HL-60 (cell line): ENCODE measurements around the gene PTPRD.

Experiments
- DNase-seq, 2 experiments: peaks; one replicate each; pipeline ENCODE4 v3.0.0-alpha.2; 2010 to 2020; ENCODE audit warnings: low read depth in 1 of 2, low spot score in 1 of 2
- H3K27ac ChIP-seq: fragments of 250-450 bp; sonication (Bioruptor Pico); replicated peaks from 2 replicates; pipeline ENCODE4 v1.5.1; 2020; ENCODE audit warnings: mild to moderate bottlenecking, moderate library complexity
- H3K27me3 ChIP-seq: fragments of 250-450 bp; sonication (Bioruptor Pico); 2 replicates; pipeline ENCODE4 v1.5.1; 2021; ENCODE audit warnings: mild to moderate bottlenecking, moderate library complexity; ENCODE audit not compliant: insufficient read depth, poor library complexity, severe bottlenecking
- H3K4me3 ChIP-seq: replicated peaks from 2 replicates; pipeline ENCODE4 v1.5.1; 2011; ENCODE audit warnings: mild to moderate bottlenecking, control low read depth, low read length; ENCODE audit not compliant: insufficient read depth
- GABPA ChIP-seq: IDR thresholded peaks from 2 replicates; pipeline ENCODE4 v1.6.1; 2012; ENCODE audit warnings: low read depth
- POLR2AphosphoS5 ChIP-seq: IDR thresholded peaks from 2 replicates; pipeline ENCODE4 v1.6.1; 2012; ENCODE audit warnings: low read depth
- SPI1 ChIP-seq: IDR thresholded peaks from 2 replicates; pipeline ENCODE4 v1.6.1; 2012; ENCODE audit warnings: low read depth, mild to moderate bottlenecking, borderline replicate concordance
- TF ChIP-seq, protein P1 (sequence below): IDR thresholded peaks from 2 replicates; pipeline ENCODE4 v1.6.1; 2012; ENCODE audit warnings: low read depth; ENCODE audit not compliant: insufficient replicate concordance
- TF ChIP-seq, protein P2 (sequence below): IDR thresholded peaks from one replicate; pipeline ENCODE4 v1.5.1; 2011; ENCODE audit warnings: low read length, control low read depth, inconsistent platforms; ENCODE audit not compliant: insufficient read depth

The PTPRD gene

DNA sequence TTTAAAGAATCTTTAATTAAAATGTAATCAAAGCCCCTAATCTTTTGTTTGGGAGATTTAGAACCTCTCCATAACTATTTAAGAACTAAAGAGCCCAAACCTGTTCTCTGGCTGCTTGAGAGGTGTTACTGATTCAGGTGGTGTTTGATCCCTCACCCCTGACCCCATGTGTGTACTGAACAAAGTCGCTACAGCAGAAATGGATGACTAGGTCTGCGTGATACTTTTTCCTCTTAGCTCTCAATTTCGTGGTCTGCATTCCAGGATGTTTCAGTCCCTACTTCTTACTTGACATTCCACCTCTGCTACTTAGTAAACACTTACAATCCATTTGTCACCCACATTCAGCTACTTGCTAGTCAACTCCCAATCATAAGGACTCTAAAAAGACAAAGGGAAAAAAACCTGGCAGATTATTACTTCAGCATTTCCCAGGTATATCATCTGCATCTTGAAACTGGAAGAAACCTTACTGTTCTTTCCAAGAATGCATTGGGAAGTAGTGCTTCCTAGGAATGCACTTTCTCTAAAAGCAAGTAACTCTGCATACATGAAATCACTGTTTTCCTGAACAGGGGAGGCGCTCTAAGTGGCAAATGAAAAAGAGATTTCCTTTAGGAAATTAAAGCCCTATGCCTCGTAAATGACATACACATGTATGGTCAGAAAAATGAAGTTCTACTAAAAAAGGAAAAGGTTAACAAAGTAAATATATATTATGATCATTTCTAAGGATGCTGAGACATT is 1091.6 kb downstream of the PTPRD start:
- DNase-seq: no peak

DNA sequence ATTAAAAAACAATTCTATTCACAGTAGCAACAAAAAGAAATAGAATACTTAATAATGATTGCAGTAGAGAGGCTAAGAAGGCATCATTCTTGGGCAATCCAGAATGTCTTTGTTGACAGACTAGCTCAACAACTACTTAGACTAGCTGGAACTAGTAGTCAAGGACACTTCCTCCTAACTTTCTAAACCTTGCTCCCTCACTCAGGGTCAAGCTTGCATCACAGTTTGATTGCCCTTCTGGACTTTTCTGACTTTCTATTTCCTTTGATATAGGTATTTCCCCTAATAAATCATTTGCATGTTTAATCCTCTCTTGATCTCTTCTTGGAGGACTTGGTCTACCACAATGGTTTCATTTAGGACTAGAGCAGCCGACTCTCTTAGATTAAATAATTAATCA is 1107.9 kb downstream of the PTPRD start:
- Histone ChIP-seq H3K27ac (no peak overlapping the region), H3K4me3 (no peak overlapping the region), H3K27me3 (no peaks in the 10 kb centered on the region)
- TF ChIP-seq, protein P1, sequence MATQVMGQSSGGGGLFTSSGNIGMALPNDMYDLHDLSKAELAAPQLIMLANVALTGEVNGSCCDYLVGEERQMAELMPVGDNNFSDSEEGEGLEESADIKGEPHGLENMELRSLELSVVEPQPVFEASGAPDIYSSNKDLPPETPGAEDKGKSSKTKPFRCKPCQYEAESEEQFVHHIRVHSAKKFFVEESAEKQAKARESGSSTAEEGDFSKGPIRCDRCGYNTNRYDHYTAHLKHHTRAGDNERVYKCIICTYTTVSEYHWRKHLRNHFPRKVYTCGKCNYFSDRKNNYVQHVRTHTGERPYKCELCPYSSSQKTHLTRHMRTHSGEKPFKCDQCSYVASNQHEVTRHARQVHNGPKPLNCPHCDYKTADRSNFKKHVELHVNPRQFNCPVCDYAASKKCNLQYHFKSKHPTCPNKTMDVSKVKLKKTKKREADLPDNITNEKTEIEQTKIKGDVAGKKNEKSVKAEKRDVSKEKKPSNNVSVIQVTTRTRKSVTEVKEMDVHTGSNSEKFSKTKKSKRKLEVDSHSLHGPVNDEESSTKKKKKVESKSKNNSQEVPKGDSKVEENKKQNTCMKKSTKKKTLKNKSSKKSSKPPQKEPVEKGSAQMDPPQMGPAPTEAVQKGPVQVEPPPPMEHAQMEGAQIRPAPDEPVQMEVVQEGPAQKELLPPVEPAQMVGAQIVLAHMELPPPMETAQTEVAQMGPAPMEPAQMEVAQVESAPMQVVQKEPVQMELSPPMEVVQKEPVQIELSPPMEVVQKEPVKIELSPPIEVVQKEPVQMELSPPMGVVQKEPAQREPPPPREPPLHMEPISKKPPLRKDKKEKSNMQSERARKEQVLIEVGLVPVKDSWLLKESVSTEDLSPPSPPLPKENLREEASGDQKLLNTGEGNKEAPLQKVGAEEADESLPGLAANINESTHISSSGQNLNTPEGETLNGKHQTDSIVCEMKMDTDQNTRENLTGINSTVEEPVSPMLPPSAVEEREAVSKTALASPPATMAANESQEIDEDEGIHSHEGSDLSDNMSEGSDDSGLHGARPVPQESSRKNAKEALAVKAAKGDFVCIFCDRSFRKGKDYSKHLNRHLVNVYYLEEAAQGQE: no peak
- no peak for DNase-seq

More for the DNA sequence above, 1091.6 kb downstream of the PTPRD start:
- Histone ChIP-seq H3K4me3 (no peak overlapping the region), H3K27ac (no peak overlapping the region), H3K27me3 (no peaks in the 10 kb centered on the region)
- TF ChIP-seq POLR2AphosphoS5 (no peak), GABPA (no peak), SPI1 (no peak)
- TF ChIP-seq, protein P1: no peak
- TF ChIP-seq, protein P2, sequence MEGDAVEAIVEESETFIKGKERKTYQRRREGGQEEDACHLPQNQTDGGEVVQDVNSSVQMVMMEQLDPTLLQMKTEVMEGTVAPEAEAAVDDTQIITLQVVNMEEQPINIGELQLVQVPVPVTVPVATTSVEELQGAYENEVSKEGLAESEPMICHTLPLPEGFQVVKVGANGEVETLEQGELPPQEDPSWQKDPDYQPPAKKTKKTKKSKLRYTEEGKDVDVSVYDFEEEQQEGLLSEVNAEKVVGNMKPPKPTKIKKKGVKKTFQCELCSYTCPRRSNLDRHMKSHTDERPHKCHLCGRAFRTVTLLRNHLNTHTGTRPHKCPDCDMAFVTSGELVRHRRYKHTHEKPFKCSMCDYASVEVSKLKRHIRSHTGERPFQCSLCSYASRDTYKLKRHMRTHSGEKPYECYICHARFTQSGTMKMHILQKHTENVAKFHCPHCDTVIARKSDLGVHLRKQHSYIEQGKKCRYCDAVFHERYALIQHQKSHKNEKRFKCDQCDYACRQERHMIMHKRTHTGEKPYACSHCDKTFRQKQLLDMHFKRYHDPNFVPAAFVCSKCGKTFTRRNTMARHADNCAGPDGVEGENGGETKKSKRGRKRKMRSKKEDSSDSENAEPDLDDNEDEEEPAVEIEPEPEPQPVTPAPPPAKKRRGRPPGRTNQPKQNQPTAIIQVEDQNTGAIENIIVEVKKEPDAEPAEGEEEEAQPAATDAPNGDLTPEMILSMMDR: no peak

DNA sequence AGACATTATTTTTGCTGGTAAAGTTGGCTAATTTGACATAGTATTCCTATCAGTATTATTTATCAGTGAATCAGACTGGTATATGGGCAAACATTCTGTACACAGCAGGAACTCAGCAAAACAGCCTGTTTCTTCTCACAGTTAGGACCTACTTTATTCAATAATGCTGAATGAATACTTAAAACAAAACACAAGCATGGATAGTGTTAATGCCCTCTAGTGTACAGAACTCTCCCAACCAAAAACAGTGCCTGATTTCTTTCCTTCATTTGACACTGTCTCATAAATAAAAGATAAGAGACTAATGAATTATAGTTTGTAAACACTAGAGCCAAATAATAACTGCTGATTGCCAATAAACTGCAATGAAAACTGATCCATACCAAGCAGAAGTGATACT is 1113.3 kb downstream of the PTPRD start:
- TF ChIP-seq GABPA: no peak
- TF ChIP-seq POLR2AphosphoS5: no peak
- TF ChIP-seq, protein P2: no peak
- TF ChIP-seq, protein P1: no peak
- no peak for TF ChIP-seq SPI1
- Histone ChIP-seq H3K27ac (no peak overlapping the region), H3K27me3 (no peaks in the 10 kb centered on the region), H3K4me3 (no peak overlapping the region)
- no peak for DNase-seq
